Measurements from ENCODE around the gene DENND1A. TPM values are rescaled to one million over a fixed set of nuclear protein-coding genes. Genes with fewer than 3 reads are reported as not detected.
A peak's percentile ranks its signal among the peaks of the same experiment; 100 is the strongest.

The DENND1A gene
- total and polyA plus RNA-seq, 11 donors = 9.8 to 24.0 (median 14.7) TPM

- intact Hi-C loops (cut with DNase I) = loop anchor here in 1 of 10 donors (10.0 kb wide), 1 partner anchor 49 kb away; no protein-coding TSS in a partner anchor
- TF ChIP-seq, protein P1, sequence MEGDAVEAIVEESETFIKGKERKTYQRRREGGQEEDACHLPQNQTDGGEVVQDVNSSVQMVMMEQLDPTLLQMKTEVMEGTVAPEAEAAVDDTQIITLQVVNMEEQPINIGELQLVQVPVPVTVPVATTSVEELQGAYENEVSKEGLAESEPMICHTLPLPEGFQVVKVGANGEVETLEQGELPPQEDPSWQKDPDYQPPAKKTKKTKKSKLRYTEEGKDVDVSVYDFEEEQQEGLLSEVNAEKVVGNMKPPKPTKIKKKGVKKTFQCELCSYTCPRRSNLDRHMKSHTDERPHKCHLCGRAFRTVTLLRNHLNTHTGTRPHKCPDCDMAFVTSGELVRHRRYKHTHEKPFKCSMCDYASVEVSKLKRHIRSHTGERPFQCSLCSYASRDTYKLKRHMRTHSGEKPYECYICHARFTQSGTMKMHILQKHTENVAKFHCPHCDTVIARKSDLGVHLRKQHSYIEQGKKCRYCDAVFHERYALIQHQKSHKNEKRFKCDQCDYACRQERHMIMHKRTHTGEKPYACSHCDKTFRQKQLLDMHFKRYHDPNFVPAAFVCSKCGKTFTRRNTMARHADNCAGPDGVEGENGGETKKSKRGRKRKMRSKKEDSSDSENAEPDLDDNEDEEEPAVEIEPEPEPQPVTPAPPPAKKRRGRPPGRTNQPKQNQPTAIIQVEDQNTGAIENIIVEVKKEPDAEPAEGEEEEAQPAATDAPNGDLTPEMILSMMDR (IDR thresholded peaks at IDR 0.05) = no peak
- TF ChIP-seq POLR2A (IDR thresholded peaks at IDR 0.05) = no peak
- DNase-seq (no peak), ATAC-seq (no peak)
- no peaks in the 10 kb centered on the region for H3K9me3 ChIP-seq
- H3K4me3 ChIP-seq = no peak overlapping the region
- no peak overlapping the region for H3K27ac ChIP-seq
- no peaks in the 10 kb centered on the region for H3K27me3 ChIP-seq
- peaks cover 0 to 42% (median 7%) of the 10 kb centered on the region in 9 donors for H3K36me3 ChIP-seq
- H3K4me1 ChIP-seq = no peaks in the 10 kb centered on the region
- 81 to 99% (median 97%) methylated on average over 3 of the region's 3 CpGs for WGBS, 4 donors
Measured at GRCh38 chr9:123456011-123456410, 473.9 kb downstream of the DENND1A start.

- Histone ChIP-seq H3K4me3 (no peak overlapping the region), H3K36me3 (peaks cover 0 to 43% (median 7%) of the 10 kb centered on the region in 9 donors), H3K9me3 (no peaks in the 10 kb centered on the region), H3K4me1 (no peaks in the 10 kb centered on the region), H3K27me3 (no peaks in the 10 kb centered on the region), H3K27ac (no peak overlapping the region)
- ATAC-seq (no peak), DNase-seq (no peak)
- 97 to 100% (median 98%) methylated on average over 11 to 13 of the region's 13 CpGs for WGBS, 4 donors
- TF ChIP-seq, protein P1 (IDR thresholded peaks at IDR 0.05) = no peak
- TF ChIP-seq POLR2A (IDR thresholded peaks at IDR 0.05) = no peak
- intact Hi-C loops (cut with DNase I) = loop anchor here in 1 of 10 donors (10.0 kb wide), 1 partner anchor 50 kb away; no protein-coding TSS in a partner anchor
Measured at GRCh38 chr9:123455187-123455586, 474.7 kb downstream of the DENND1A start.

DNA sequence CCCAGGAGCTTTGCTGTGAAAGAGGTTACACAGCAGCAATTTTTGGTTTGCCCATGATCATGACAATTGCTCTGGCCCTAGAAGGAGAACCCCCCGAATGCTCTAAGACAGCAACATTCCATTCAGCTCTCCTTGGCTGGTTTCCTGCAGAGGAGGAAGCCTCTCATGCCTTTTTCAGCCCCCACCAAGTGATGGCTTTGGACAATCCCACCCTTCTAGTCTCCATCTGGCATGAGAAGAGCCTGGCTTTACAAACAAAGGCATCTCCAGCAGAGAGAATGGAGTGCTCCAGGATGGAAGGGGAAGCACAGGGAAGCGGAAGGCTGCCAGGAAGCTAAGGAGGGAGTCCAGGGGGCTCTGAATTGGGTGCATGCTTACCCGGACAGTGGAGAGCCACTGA, 475.6 kb downstream of the DENND1A start:
- Histone ChIP-seq H3K9me3 (no peaks in the 10 kb centered on the region), H3K36me3 (peaks cover 0 to 45% (median 7%) of the 10 kb centered on the region in 9 donors), H3K27me3 (no peaks in the 10 kb centered on the region), H3K27ac (no peak overlapping the region), H3K4me1 (no peaks in the 10 kb centered on the region), H3K4me3 (no peak overlapping the region)
- WGBS, 4 donors = 77 to 91% (median 89%) methylated on average over 3 of the region's 3 CpGs
- TF ChIP-seq POLR2A (IDR thresholded peaks at IDR 0.05) = no peak
- TF ChIP-seq, protein P1 (IDR thresholded peaks at IDR 0.05) = no peak
- no peak for ATAC-seq
- DNase-seq = no peak
- intact Hi-C loops (cut with DNase I) = loop anchor here in 1 of 10 donors (10.0 kb wide), 1 partner anchor 50 kb away; no protein-coding TSS in a partner anchor

DNA sequence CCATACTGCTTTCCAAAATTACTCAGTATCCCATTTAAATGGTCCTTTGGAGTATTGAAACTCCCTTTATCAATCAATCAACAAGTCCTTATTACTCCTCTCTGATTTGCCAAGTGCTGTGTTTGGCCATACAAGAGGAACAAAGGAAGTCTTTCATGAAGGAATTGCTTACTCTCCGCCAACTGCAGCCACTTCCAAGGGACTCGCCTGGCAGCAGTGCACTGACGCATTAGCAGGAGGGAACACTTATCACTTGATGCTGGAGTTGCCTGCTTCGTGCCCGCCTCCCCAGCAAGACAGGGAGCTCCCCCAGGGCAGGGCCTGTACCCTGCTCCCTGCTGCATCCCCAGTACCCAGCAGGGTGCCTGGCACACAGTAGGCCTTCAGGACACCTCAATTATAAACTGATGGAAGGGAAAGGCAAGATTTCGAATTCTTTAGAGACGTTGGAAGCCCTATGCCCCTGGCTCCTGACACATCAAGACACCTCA, 476.1 kb downstream of the DENND1A start:
- Histone ChIP-seq H3K36me3 (peaks cover 0 to 45% (median 7%) of the 10 kb centered on the region in 9 donors), H3K4me1 (no peaks in the 10 kb centered on the region), H3K27me3 (no peaks in the 10 kb centered on the region), H3K27ac (no peak overlapping the region), H3K4me3 (no peak overlapping the region), H3K9me3 (no peaks in the 10 kb centered on the region)
- intact Hi-C loops (cut with DNase I) = loop anchor here in 1 of 10 donors (10.0 kb wide), 1 partner anchor 51 kb away; no protein-coding TSS in a partner anchor
- WGBS, 4 donors = 74 to 88% (median 83%) methylated on average over 4 to 7 of the region's 7 CpGs
- DNase-seq (peak in 3 of 5 donors; percentile 35 to 70 (median 38)), ATAC-seq (peak; percentile 19 to 77 (median 59))
- TF ChIP-seq, protein P1 (IDR thresholded peaks at IDR 0.05) = no peak
- TF ChIP-seq POLR2A (IDR thresholded peaks at IDR 0.05) = no peak

All from heart left ventricle (tissue), 16 donors.